ENCODE results near the gene CBX1. TPM values are rescaled to one million over a fixed set of nuclear protein-coding genes. Genes with fewer than 3 reads are reported as not detected.

The CBX1 gene
- total and polyA plus RNA-seq, 2 of the 13 experiments (the other 11 are each of a cell fraction or from before 2014, with no cell fraction given): 17.8 to 108 TPM

GRCh38 chr17:48048384-48049126 lies 52.7 kb downstream of the CBX1 start (continued):
- peak; percentile 86 for TF ChIP-seq FOXO1 (CRISPR knock-in tag; IDR thresholded peaks at IDR 0.05)
- peak; percentile 98 for TF ChIP-seq HNRNPK (IDR thresholded peaks at IDR 0.05; ENCODE audit: low read depth, low read length, poor library complexity, severe bottlenecking)
- 0 out of 2 replicates have a peak, but pooled peaks have one; percentile 4 for TF ChIP-seq TFE3 (CRISPR knock-in tag; IDR thresholded peaks at IDR 0.05)
- 0 out of 2 replicates have a peak, but pooled peaks have one; percentile 12 for TF ChIP-seq ZNF552 (CRISPR knock-in tag; IDR thresholded peaks at IDR 0.05; ENCODE audit: borderline replicate concordance)
- TF ChIP-seq, protein P1, sequence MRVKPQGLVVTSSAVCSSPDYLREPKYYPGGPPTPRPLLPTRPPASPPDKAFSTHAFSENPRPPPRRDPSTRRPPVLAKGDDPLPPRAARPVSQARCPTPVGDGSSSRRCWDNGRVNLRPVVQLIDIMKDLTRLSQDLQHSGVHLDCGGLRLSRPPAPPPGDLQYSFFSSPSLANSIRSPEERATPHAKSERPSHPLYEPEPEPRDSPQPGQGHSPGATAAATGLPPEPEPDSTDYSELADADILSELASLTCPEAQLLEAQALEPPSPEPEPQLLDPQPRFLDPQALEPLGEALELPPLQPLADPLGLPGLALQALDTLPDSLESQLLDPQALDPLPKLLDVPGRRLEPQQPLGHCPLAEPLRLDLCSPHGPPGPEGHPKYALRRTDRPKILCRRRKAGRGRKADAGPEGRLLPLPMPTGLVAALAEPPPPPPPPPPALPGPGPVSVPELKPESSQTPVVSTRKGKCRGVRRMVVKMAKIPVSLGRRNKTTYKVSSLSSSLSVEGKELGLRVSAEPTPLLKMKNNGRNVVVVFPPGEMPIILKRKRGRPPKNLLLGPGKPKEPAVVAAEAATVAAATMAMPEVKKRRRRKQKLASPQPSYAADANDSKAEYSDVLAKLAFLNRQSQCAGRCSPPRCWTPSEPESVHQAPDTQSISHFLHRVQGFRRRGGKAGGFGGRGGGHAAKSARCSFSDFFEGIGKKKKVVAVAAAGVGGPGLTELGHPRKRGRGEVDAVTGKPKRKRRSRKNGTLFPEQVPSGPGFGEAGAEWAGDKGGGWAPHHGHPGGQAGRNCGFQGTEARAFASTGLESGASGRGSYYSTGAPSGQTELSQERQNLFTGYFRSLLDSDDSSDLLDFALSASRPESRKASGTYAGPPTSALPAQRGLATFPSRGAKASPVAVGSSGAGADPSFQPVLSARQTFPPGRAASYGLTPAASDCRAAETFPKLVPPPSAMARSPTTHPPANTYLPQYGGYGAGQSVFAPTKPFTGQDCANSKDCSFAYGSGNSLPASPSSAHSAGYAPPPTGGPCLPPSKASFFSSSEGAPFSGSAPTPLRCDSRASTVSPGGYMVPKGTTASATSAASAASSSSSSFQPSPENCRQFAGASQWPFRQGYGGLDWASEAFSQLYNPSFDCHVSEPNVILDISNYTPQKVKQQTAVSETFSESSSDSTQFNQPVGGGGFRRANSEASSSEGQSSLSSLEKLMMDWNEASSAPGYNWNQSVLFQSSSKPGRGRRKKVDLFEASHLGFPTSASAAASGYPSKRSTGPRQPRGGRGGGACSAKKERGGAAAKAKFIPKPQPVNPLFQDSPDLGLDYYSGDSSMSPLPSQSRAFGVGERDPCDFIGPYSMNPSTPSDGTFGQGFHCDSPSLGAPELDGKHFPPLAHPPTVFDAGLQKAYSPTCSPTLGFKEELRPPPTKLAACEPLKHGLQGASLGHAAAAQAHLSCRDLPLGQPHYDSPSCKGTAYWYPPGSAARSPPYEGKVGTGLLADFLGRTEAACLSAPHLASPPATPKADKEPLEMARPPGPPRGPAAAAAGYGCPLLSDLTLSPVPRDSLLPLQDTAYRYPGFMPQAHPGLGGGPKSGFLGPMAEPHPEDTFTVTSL (CRISPR knock-in tag; IDR thresholded peaks at IDR 0.05; ENCODE audit: borderline replicate concordance): peak; percentile 27; the same call in 1 of the 2 replicates
- TF ChIP-seq ZBTB8A (CRISPR knock-in tag; IDR thresholded peaks at IDR 0.05; ENCODE audit: borderline replicate concordance, low read depth): no peak
- peak; percentile 81; the same call in 1 of the 2 replicates for TF ChIP-seq ZNF20 (CRISPR knock-in tag; IDR thresholded peaks at IDR 0.05)
- TF ChIP-seq ZNF382 (CRISPR knock-in tag; IDR thresholded peaks at IDR 0.05; ENCODE audit: borderline replicate concordance): no peak
- peak; percentile 75 for TF ChIP-seq SIN3A (IDR thresholded peaks at IDR 0.05; ENCODE audit: borderline replicate concordance, low read depth, low read length)
- no peak; the same call in 1 of the 2 replicates for TF ChIP-seq ZBTB21 (CRISPR knock-in tag; IDR thresholded peaks at IDR 0.05)
- TF ChIP-seq, protein P2, sequence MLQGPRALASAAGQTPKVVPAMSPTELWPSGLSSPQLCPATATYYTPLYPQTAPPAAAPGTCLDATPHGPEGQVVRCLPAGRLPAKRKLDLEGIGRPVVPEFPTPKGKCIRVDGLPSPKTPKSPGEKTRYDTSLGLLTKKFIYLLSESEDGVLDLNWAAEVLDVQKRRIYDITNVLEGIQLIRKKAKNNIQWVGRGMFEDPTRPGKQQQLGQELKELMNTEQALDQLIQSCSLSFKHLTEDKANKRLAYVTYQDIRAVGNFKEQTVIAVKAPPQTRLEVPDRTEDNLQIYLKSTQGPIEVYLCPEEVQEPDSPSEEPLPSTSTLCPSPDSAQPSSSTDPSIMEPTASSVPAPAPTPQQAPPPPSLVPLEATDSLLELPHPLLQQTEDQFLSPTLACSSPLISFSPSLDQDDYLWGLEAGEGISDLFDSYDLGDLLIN (CRISPR knock-in tag; IDR thresholded peaks at IDR 0.05; ENCODE audit: borderline replicate concordance): no peak
- TF ChIP-seq, protein P3, sequence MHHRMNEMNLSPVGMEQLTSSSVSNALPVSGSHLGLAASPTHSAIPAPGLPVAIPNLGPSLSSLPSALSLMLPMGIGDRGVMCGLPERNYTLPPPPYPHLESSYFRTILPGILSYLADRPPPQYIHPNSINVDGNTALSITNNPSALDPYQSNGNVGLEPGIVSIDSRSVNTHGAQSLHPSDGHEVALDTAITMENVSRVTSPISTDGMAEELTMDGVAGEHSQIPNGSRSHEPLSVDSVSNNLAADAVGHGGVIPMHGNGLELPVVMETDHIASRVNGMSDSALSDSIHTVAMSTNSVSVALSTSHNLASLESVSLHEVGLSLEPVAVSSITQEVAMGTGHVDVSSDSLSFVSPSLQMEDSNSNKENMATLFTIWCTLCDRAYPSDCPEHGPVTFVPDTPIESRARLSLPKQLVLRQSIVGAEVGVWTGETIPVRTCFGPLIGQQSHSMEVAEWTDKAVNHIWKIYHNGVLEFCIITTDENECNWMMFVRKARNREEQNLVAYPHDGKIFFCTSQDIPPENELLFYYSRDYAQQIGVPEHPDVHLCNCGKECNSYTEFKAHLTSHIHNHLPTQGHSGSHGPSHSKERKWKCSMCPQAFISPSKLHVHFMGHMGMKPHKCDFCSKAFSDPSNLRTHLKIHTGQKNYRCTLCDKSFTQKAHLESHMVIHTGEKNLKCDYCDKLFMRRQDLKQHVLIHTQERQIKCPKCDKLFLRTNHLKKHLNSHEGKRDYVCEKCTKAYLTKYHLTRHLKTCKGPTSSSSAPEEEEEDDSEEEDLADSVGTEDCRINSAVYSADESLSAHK (CRISPR knock-in tag; IDR thresholded peaks at IDR 0.05; ENCODE audit: borderline replicate concordance): no peak
- peak; percentile 46; the same call in 1 of the 2 replicates for TF ChIP-seq MIER3 (CRISPR knock-in tag; IDR thresholded peaks at IDR 0.05; ENCODE audit: borderline replicate concordance)
- TF ChIP-seq PRPF4 (IDR thresholded peaks at IDR 0.05; ENCODE audit: low read depth, low read length, poor library complexity, severe bottlenecking): peak; percentile 23
